ENCODE results near the gene RNF213. TPM values are rescaled to one million over a fixed set of nuclear protein-coding genes. Genes with fewer than 3 reads are reported as not detected.

Gene RNF213
- total RNA-seq, 1 experiment from 2014 or later = 44.5 TPM

GRCh38 chr17:80442764-80443163, 182.1 kb downstream of the RNF213 start:
- Histone ChIP-seq H3K36me3 (ENCODE audit: control insufficient read depth in 1 of 2, insufficient read depth in 2 of 2, low read length in 2 of 2) (no peaks in the 10 kb centered on the region), H2AFZ (ENCODE audit: low read depth, low read length, poor library complexity, severe bottlenecking) (no peak overlapping the region), H3K79me2 (ENCODE audit: insufficient read depth, low read length) (no peaks in the 10 kb centered on the region), H3K4me3 (replicated peaks in 1 of 2; ENCODE audit: low read depth in 1 of 2, low read length in 2 of 2) (no peak overlapping the region), H3K9me2 (ENCODE audit: insufficient read depth) (no peaks in the 10 kb centered on the region), H4K20me1 (ENCODE audit: insufficient read depth) (no peaks in the 10 kb centered on the region), H3K9ac (ENCODE audit: low read length) (no peak overlapping the region), H3K4me2 (ENCODE audit: low read length) (no peak overlapping the region), H3K27ac (ENCODE audit: low read depth, low read length) (no peak overlapping the region), H3K9me3 (ENCODE audit: control insufficient read depth in 1 of 2, insufficient read depth in 1 of 2, low read depth in 1 of 2, low read length in 2 of 2) (no peaks in the 10 kb centered on the region), H3K27me3 (ENCODE audit: insufficient read depth, low read length) (peaks cover 5% of the 10 kb centered on the region; the same call in 1 of the 2 replicates), H3K4me1 (ENCODE audit: control insufficient read depth in 1 of 2, insufficient read depth in 2 of 2, low read length in 2 of 2) (peaks cover 0 to 9% of the 10 kb centered on the region in 2 experiments; a peak in 1 of 4 replicates)
- TF ChIP-seq POLR2AphosphoS5 (IDR thresholded peaks at IDR 0.05; ENCODE audit: low read depth, low read length) (no peak), EGR1 (IDR thresholded peaks at IDR 0.05; ENCODE audit: low read depth) (no peak), FOSL1 (IDR thresholded peaks at IDR 0.05; ENCODE audit: low read depth) (no peak), ELF1 (IDR thresholded peaks at IDR 0.05; ENCODE audit: borderline replicate concordance, low read depth) (no peak), RAD21 (IDR thresholded peaks at IDR 0.05; ENCODE audit: low read depth) (no peak), CEBPB (IDR thresholded peaks at IDR 0.05; ENCODE audit: low read depth) (no peak), REST (IDR thresholded peaks at IDR 0.05; ENCODE audit: low read depth) (no peak), SP1 (IDR thresholded peaks at IDR 0.05; ENCODE audit: low read depth) (no peak), JUND (IDR thresholded peaks at IDR 0.05) (no peak), EZH2 (IDR thresholded peaks at IDR 0.05) (no peak), EZH2phosphoT487 (IDR thresholded peaks at IDR 0.05; ENCODE audit: borderline replicate concordance) (no peak), POLR2A (IDR thresholded peaks at IDR 0.05; ENCODE audit: borderline replicate concordance, extremely low read depth, insufficient read depth, insufficient read length) (no peak), TCF7L2 (IDR thresholded peaks at IDR 0.05; ENCODE audit: borderline replicate concordance, extremely low read depth, insufficient read depth, insufficient read length) (no peak), SIN3A (IDR thresholded peaks at IDR 0.05; ENCODE audit: low read depth) (no peak), CTCF (IDR thresholded peaks at IDR 0.05 in 2 of 3, conservative IDR thresholded peaks at IDR 0.05 in 1 of 3; ENCODE audit: borderline replicate concordance in 1 of 3, insufficient read depth in 1 of 3, low read depth in 2 of 3, low read length in 2 of 3) (no peak), CBX3 (IDR thresholded peaks at IDR 0.05; ENCODE audit: low read depth) (no peak)
- ChIA-PET CTCF (no interaction called here), POLR2A (no interaction called here), RAD21 (ENCODE audit: low non-redundant PET in 1 of 2, low total read pairs in 2 of 2, uncharacterized antibody in 2 of 2, unreplicated experiment in 2 of 2) (no interaction called here)
- intact Hi-C loops (cut with micrococcal nuclease) = no loop called here
- DNase-seq (ENCODE audit: low read depth, low spot score) (no peak), ATAC-seq (no peak)
- no TSS peak for BruUV-seq (replicated peaks)
